ENCODE measurements around the gene COBL. TPM values are rescaled to one million over a fixed set of nuclear protein-coding genes. Genes with fewer than 3 reads are reported as not detected.

The COBL gene
- total and polyA plus RNA-seq, 2 donors (not counting 3 experiments of a cell fraction or from before 2014, with no cell fraction given) = 0.11 TPM; not detected in 1

GRCh38 chr7:50988465-50988864 lies 328.1 kb downstream of the COBL start:
- no peak overlapping the region for H3K4me2 ChIP-seq (ENCODE audit: insufficient read depth, low read length)
- no peaks in the 10 kb centered on the region for H4K20me1 ChIP-seq (replicated peaks; ENCODE audit: control insufficient read depth, extremely low read depth, insufficient read depth, low read length)
- H3K36me3 ChIP-seq (ENCODE audit: control insufficient read depth in 2 of 2, extremely low read depth in 1 of 2, insufficient read depth in 2 of 2, low read length in 2 of 2) = no peaks in the 10 kb centered on the region
- H3K9ac ChIP-seq (replicated peaks; ENCODE audit: extremely low read depth, insufficient read depth, low read length) = no peak overlapping the region
- H3K9me3 ChIP-seq (replicated peaks; ENCODE audit: control insufficient read depth, insufficient read depth, low read length) = no peaks in the 10 kb centered on the region
- dilution Hi-C loops (cut with MboI; ENCODE audit: extremely low pct_ligation_motif_present, low sequenced_read_pairs) = no loop called here
- ChIA-PET CTCF (interaction anchor here (1.0 to 1.3 kb wide), 2 partner anchors 10 to 26 kb away, joined by 3 to 4 read pairs; no protein-coding TSS in a partner anchor), POLR2A (no interaction called here)
- no peak overlapping the region for H2AFZ ChIP-seq (ENCODE audit: low read depth, low read length)
- no peaks in the 10 kb centered on the region for H3K9me1 ChIP-seq (replicated peaks; ENCODE audit: control insufficient read depth, extremely low read depth, insufficient read depth, low read length)
- BruUV-seq (replicated peaks) = no TSS peak
- no peaks in the 10 kb centered on the region for H3K79me2 ChIP-seq (ENCODE audit: control insufficient read depth, insufficient read depth, low read length)
- DNase-seq (ENCODE audit: low read depth, low spot score) (no peak), FAIRE-seq (no peak)
- intact Hi-C loops (cut with micrococcal nuclease) = no loop called here
- TF ChIP-seq MAX (IDR thresholded peaks at IDR 0.05; ENCODE audit: insufficient read depth, insufficient read length) (no peak), EZH2 (IDR thresholded peaks at IDR 0.05; ENCODE audit: borderline replicate concordance, low read depth, low read length, severe bottlenecking) (no peak), CTCF (IDR thresholded peaks at IDR 0.05; ENCODE audit: extremely low read depth in 1 of 2, insufficient read depth in 1 of 2, low read depth in 1 of 2, low read length in 2 of 2) (no peak), POLR2A (IDR thresholded peaks at IDR 0.05; ENCODE audit: low read depth, low read length) (no peak), GATA2 (IDR thresholded peaks at IDR 0.05; ENCODE audit: insufficient read depth, insufficient read length, low read depth, low read length) (no peak), MYC (IDR thresholded peaks at IDR 0.05; ENCODE audit: low read depth, low read length) (no peak), JUN (IDR thresholded peaks at IDR 0.05; ENCODE audit: borderline replicate concordance, insufficient read depth, insufficient read length, low read depth) (no peak), FOS (IDR thresholded peaks at IDR 0.05; ENCODE audit: borderline replicate concordance, insufficient read depth, low read length) (no peak), POLR2AphosphoS5 (IDR thresholded peaks at IDR 0.05; ENCODE audit: insufficient read depth, low read depth, low read length) (no peak)
- peaks cover 0 to 2% of the 10 kb centered on the region in 2 experiments for H3K27me3 ChIP-seq (ENCODE audit: control insufficient read depth in 2 of 2, insufficient read depth in 2 of 2, low read length in 2 of 2)
- H3K4me1 ChIP-seq (ENCODE audit: control insufficient read depth, extremely low read depth, insufficient read depth, low read length) = peaks cover 2% of the 10 kb centered on the region
- no peak overlapping the region for H3K27ac ChIP-seq (ENCODE audit: insufficient read depth, low read depth, low read length)
- H3K4me3 ChIP-seq (replicated peaks in 1 of 3; ENCODE audit: insufficient read depth in 1 of 3, low read depth in 1 of 3, low read length in 3 of 3) = no peak overlapping the region
